ENCODE data around the gene RASL11B.

DNA sequence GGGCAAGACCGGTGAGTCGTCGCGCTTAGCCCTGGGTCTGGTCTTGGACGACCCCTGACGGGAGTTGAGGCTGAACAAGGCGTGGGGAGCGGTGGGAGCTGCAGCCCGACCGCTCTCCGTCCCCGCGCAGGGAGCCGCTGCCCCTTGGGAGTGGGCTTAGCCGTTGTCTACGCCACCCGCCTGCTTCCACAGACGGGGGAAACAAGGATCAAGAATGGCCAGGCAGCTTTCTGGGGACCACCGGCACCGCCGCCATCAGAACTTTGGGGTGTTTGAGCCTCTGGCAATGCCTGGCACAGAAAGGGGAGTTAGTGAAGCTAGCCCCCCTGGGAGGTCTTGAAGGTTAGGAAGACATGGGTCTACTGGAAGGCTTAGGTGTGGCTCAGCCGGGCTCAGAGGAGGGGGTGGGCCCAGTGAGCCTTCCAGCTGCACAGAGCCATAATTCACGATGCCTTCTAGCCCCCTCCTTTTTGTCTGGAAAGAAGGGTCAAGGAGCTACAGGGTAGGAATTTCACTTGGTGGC, 583 bp downstream of the RASL11B start:
- TF ChIP-seq, protein P1, sequence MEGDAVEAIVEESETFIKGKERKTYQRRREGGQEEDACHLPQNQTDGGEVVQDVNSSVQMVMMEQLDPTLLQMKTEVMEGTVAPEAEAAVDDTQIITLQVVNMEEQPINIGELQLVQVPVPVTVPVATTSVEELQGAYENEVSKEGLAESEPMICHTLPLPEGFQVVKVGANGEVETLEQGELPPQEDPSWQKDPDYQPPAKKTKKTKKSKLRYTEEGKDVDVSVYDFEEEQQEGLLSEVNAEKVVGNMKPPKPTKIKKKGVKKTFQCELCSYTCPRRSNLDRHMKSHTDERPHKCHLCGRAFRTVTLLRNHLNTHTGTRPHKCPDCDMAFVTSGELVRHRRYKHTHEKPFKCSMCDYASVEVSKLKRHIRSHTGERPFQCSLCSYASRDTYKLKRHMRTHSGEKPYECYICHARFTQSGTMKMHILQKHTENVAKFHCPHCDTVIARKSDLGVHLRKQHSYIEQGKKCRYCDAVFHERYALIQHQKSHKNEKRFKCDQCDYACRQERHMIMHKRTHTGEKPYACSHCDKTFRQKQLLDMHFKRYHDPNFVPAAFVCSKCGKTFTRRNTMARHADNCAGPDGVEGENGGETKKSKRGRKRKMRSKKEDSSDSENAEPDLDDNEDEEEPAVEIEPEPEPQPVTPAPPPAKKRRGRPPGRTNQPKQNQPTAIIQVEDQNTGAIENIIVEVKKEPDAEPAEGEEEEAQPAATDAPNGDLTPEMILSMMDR (IDR thresholded peaks at IDR 0.05): no peak
- TF ChIP-seq POLR2A (IDR thresholded peaks at IDR 0.05): no peak

All from Peyer's patch (tissue), 4 donors.